ENCODE measurements around the gene AQP1. TPM values are rescaled to one million over a fixed set of nuclear protein-coding genes. Genes with fewer than 3 reads are reported as not detected.

The AQP1 gene
- total RNA-seq, 1 donor = 2.8 TPM

GRCh38 chr7:30874656-30875302 lies 36.9 kb upstream of the AQP1 start:
- no peak for DNase-seq (ENCODE audit: low read depth)
- no peak overlapping the region for H3K4me3 ChIP-seq (ENCODE audit: low read depth, low read length)
- no peak for TF ChIP-seq CTCF (IDR thresholded peaks at IDR 0.05; ENCODE audit: insufficient read depth, low read length)

GRCh38 chr7:30877015-30877769 lies 34.5 kb upstream of the AQP1 start:
- no peak for TF ChIP-seq CTCF (IDR thresholded peaks at IDR 0.05; ENCODE audit: insufficient read depth, low read length)
- H3K4me3 ChIP-seq (ENCODE audit: low read depth, low read length) = no peak overlapping the region
- DNase-seq (ENCODE audit: low read depth) = no peak

GRCh38 chr7:30877993-30878392 lies 33.7 kb upstream of the AQP1 start:
- no peak for TF ChIP-seq CTCF (IDR thresholded peaks at IDR 0.05; ENCODE audit: insufficient read depth, low read length)
- no peak for DNase-seq (ENCODE audit: low read depth)
- no peak overlapping the region for H3K4me3 ChIP-seq (ENCODE audit: low read depth, low read length)

- no peak overlapping the region for H3K4me3 ChIP-seq (ENCODE audit: low read depth, low read length)
- TF ChIP-seq CTCF (IDR thresholded peaks at IDR 0.05; ENCODE audit: insufficient read depth, low read length) = no peak
- DNase-seq (ENCODE audit: low read depth) = no peak
These were observed 32.2 kb upstream of the AQP1 start for GRCh38 chr7:30879139-30880124.

- TF ChIP-seq CTCF (IDR thresholded peaks at IDR 0.05; ENCODE audit: insufficient read depth, low read length) = no peak
- no peak overlapping the region for H3K4me3 ChIP-seq (ENCODE audit: low read depth, low read length)
- DNase-seq (ENCODE audit: low read depth) = peak; percentile 20
These were observed 31.4 kb upstream of the AQP1 start for GRCh38 chr7:30880125-30880720.

GRCh38 chr7:30880941-30881340 lies 30.7 kb upstream of the AQP1 start:
- H3K4me3 ChIP-seq (ENCODE audit: low read depth, low read length) = no peak overlapping the region
- DNase-seq (ENCODE audit: low read depth) = no peak
- TF ChIP-seq CTCF (IDR thresholded peaks at IDR 0.05; ENCODE audit: insufficient read depth, low read length) = no peak

Data from fibroblast of the aortic adventitia (primary cell).